Measurements from ENCODE around the gene DIPK1A.

Gene DIPK1A

GRCh38 chr1:92874987-92875386, 86.3 kb downstream of the DIPK1A start:
- DNase-seq, result no peak

GRCh38 chr1:92872719-92873118, 88.5 kb downstream of the DIPK1A start:
- no peak for DNase-seq

GRCh38 chr1:92870591-92870990, 90.7 kb downstream of the DIPK1A start:
- no peak for DNase-seq

GRCh38 chr1:92864131-92864530, 97.1 kb downstream of the DIPK1A start:
- no peak for DNase-seq

- no peak for DNase-seq
These were observed 98.7 kb downstream of the DIPK1A start for GRCh38 chr1:92862605-92863004.

- no peak for DNase-seq
These were observed 101.7 kb downstream of the DIPK1A start for GRCh38 chr1:92859400-92860039.

- DNase-seq, result peak; percentile 67 to 91 (median 83)
These were observed 102.5 kb downstream of the DIPK1A start for GRCh38 chr1:92858564-92859399.

- no peak for DNase-seq
These were observed 103.4 kb downstream of the DIPK1A start for GRCh38 chr1:92857817-92858216.

GRCh38 chr1:92855236-92855635, 106.0 kb downstream of the DIPK1A start:
- DNase-seq, result no peak

- no peak for DNase-seq
These were observed 107.0 kb downstream of the DIPK1A start for GRCh38 chr1:92854101-92854785.

- DNase-seq, result no peak
These were observed 108.0 kb downstream of the DIPK1A start for GRCh38 chr1:92853299-92853698.

GRCh38 chr1:92851729-92852128, 109.5 kb downstream of the DIPK1A start:
- peak in 2 of 3 experiments; percentile 1 to 28 for DNase-seq

GRCh38 chr1:92850019-92850418, 111.2 kb downstream of the DIPK1A start:
- no peak for DNase-seq

GRCh38 chr1:92848201-92848600, 113.1 kb downstream of the DIPK1A start:
- DNase-seq, result no peak

GRCh38 chr1:92845908-92846307, 115.4 kb downstream of the DIPK1A start:
- DNase-seq, result no peak

- no peak for DNase-seq
These were observed 116.8 kb downstream of the DIPK1A start for GRCh38 chr1:92844439-92844838.

- DNase-seq, result no peak
These were observed 117.6 kb downstream of the DIPK1A start for GRCh38 chr1:92843429-92844352.

- DNase-seq, result no peak
These were observed 118.2 kb downstream of the DIPK1A start for GRCh38 chr1:92843046-92843423.

GRCh38 chr1:92842082-92843045, 118.9 kb downstream of the DIPK1A start:
- no peak for DNase-seq

GRCh38 chr1:92840600-92840999, 120.7 kb downstream of the DIPK1A start:
- no peak for DNase-seq

GRCh38 chr1:92839442-92839841, 121.8 kb downstream of the DIPK1A start:
- no peak for DNase-seq
